22Rv1 (cell line): ENCODE measurements around the gene CD44.

ENCODE experiments used
- H3K27ac ChIP-seq: fragments of 450-650 bp; 2 replicates; pipeline ENCODE4 v1.5.1; 2017
- CTCF ChIP-seq: fragments of 450-650 bp; IDR thresholded peaks from 2 replicates; pipeline ENCODE4 v1.5.1; 2017; ENCODE audit warnings: mild to moderate bottlenecking
- ZFX ChIP-seq: fragments of 450-650 bp; IDR thresholded peaks from 2 replicates; pipeline ENCODE4 v1.6.1; 2017; ENCODE audit warnings: antibody characterized with exemption, borderline replicate concordance

Gene CD44

DNA sequence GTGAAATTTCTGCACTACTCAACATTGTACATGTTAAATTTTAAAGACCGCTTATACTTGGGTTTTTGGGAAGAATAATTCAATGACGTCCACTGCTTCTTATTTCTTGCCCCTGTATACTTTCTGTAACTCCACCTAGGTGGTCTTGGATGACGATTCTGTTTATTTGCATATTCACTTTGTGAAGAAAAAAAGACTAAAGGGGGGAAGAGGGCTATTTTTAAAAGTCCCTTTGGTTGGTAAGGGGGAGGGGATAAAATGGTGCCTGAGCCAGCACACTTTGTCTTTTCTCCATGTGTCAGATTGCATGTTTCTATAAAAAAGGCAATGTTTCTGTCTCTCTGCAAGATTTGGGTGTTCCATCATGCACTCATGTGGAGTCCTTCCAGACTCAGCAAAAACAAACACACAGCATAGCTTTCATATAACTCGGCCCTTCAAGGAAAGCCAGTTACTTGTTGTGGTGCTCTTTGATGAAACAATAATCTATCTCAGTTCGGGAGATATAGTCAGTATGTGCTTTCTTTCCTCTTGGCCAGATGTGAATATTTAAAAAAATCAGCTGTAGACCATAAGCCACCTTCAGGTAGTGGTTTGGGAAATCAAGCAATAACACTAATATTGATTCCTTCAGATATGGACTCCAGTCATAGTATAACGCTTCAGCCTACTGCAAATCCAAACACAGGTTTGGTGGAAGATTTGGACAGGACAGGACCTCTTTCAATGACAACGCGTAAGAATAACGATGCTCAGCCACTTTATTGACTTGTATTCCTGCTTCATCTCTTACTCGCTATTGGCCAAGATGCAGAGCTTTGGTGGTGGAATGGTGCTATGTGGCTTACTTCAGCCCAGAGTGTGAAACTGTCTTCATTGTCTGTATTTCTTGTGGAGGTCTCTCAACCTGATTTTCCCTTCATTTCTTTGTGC, 68.8 kb downstream of the CD44 start:
- H3K27ac ChIP-seq: no peak overlapping the region
- TF ChIP-seq ZFX (no peak), CTCF (no peak)

GRCh38 chr11:35208795-35209194, 69.8 kb downstream of the CD44 start:
- TF ChIP-seq CTCF: no peak
- TF ChIP-seq ZFX: no peak
- H3K27ac ChIP-seq: no peak overlapping the region

DNA sequence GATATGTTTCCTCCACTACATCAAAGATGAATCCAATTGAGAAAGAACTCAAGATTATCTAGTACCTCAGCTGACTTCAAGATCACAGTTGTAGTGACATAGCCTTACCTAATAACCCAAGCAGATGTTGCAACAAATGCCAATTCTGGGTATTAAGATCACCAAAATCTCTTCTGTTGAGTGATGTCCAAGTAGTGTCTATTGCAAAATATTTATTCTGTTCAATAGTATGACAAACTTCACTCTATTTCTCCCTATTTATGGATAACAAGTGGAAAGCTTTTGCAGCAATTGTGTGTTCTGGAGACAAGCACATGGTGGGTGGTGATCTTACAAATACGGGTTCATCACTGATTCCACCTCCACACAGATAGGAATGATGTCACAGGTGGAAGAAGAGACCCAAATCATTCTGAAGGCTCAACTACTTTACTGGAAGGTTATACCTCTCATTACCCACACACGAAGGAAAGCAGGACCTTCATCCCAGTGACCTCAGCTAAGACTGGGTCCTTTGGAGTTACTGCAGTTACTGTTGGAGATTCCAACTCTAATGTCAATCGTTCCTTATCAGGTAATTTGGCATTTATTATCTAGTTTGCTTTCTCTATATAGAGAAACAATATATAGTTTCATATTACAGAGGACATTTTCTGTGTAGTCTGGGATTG, 72.0 kb downstream of the CD44 start:
- no peak overlapping the region for H3K27ac ChIP-seq
- TF ChIP-seq ZFX (no peak), CTCF (no peak)

DNA sequence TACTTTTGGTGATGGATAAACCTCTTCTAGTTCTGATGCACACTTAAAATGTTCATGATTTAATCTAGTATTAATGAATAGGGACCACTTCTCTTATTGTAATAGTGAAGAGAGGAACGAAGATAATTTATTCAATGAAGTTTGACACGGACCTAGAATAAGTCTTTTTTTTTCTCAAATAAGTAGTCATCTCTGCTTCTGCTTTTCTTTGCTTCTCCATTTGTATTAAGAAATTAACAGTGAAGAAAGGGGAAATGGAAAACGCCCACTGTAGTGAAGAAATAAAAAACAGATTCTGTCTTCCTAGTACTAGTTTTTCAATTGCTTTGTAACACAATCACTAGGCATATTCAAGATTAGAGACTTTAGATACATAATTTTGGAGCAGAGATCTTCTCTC, 73.0 kb downstream of the CD44 start:
- TF ChIP-seq CTCF (no peak), ZFX (no peak)
- H3K27ac ChIP-seq: no peak overlapping the region

GRCh38 chr11:35214226-35214770, 75.3 kb downstream of the CD44 start:
- TF ChIP-seq ZFX: no peak
- no peak for TF ChIP-seq CTCF
- H3K27ac ChIP-seq: no peak overlapping the region

DNA sequence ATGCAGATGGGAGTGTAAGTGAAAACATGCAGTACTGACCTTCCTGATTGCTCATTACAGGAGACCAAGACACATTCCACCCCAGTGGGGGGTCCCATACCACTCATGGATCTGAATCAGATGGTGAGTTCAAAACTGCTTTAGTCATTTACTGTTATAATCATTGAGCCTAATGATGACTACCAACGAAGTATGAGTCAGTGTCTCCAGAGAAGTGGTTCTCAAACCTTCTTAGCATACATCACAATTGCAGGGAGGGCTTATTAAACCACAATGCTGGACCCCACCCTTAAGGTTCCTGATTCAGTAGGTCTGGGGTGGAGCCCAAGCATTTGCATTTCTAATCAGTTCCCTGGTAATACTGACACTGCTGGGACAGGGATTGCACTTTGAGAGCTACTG, 75.8 kb downstream of the CD44 start:
- TF ChIP-seq CTCF (no peak), ZFX (no peak)
- H3K27ac ChIP-seq: no peak overlapping the region

DNA sequence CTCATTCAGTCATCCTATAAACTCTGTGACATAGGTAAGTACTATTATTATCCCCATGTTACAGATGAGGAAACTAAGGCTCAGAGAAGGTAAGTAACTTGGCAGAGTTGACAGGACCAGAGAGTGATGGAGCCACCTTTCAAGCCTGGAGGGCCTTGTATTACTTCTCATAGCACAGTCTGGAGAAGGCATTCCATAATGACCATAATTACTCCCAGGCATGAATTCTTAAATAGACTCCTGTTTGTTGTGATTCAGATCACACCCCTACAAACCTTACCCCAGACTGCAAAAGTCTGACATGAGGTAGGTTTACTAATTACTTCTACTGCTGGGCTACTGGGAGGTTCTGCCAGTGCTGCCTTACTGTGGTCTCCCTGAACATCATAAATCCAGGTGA, 77.0 kb downstream of the CD44 start:
- H3K27ac ChIP-seq: no peak overlapping the region
- no peak for TF ChIP-seq ZFX
- TF ChIP-seq CTCF: no peak
